Thyroid gland (tissue), 4 donors: ENCODE measurements around the gene DENND10.

ENCODE experiments used
- POLR2A ChIP-seq, 2 donors: fragments of 450-650 bp; IDR thresholded peaks; one replicate each; pipeline ENCODE4 v1.6.1; 2017; ENCODE audit warnings: antibody characterized with exemption in 2 of 2, mild to moderate bottlenecking in 2 of 2, moderate library complexity in 1 of 2
- TF ChIP-seq, protein P1 (sequence below), 6 experiments: fragments of 200-600 bp in 3 of 6; fragments of 450-650 bp in 3 of 6; sonication (generic) in 3 of 6; IDR thresholded peaks; one replicate each; pipeline ENCODE4 v1.5.1; 2016 to 2019; ENCODE audit warnings: antibody characterized with exemption in 6 of 6, mild to moderate bottlenecking in 2 of 6, inconsistent platforms in 1 of 6, moderate library complexity in 1 of 6

DNA sequence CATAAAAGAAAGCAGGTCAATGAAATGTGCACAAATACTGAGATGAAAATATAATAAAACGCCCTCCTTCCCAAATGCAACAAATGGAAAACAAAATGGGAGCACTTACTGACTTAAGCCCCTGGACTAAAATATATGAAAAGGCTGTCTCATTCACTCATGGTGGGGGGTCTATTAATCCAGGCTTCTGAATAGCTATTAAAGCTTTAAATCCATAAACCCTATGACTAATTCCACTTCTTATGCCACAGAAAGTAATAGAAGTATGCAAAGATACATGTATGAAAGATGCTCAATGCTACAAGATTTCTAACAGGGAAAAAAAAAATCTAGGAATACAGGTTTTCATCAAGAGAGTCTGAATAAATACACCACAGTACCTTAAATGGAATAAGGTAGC lies 43.8 kb upstream of the DENND10 start:
- TF ChIP-seq, protein P1, sequence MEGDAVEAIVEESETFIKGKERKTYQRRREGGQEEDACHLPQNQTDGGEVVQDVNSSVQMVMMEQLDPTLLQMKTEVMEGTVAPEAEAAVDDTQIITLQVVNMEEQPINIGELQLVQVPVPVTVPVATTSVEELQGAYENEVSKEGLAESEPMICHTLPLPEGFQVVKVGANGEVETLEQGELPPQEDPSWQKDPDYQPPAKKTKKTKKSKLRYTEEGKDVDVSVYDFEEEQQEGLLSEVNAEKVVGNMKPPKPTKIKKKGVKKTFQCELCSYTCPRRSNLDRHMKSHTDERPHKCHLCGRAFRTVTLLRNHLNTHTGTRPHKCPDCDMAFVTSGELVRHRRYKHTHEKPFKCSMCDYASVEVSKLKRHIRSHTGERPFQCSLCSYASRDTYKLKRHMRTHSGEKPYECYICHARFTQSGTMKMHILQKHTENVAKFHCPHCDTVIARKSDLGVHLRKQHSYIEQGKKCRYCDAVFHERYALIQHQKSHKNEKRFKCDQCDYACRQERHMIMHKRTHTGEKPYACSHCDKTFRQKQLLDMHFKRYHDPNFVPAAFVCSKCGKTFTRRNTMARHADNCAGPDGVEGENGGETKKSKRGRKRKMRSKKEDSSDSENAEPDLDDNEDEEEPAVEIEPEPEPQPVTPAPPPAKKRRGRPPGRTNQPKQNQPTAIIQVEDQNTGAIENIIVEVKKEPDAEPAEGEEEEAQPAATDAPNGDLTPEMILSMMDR (IDR thresholded peaks at IDR 0.05): no peak
- TF ChIP-seq POLR2A (IDR thresholded peaks at IDR 0.05): no peak
